ENCODE measurements around the gene POC1B. TPM values are rescaled to one million over a fixed set of nuclear protein-coding genes. Genes with fewer than 3 reads are reported as not detected.
A peak's percentile ranks its signal among the peaks of the same experiment; 100 is the strongest.

Gene POC1B
- total RNA-seq, 1 donor from 2014 or later: 40.3 TPM

DNA sequence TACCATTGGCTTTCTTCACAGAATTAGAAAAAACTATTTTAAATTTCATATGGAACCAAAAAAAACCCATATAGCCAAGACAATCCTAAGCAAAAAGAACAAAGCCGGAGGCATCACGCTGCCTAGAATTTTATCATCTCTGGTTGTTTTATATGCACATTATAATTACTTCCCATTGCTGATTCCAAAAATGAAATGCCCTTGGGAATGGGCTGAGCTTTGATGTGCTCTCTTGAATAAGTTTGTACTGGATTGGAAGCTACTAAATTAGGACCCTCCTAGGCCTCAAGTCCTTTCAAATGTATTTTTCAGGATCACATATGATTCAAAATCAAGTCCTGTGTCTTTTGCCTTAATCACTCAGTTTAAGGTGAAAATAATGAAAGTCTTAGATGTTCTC lies 114.6 kb downstream of the POC1B start:
- Histone ChIP-seq H3K4me3 (no peak overlapping the region), H3K79me2 (ENCODE audit: low read depth) (no peaks in the 10 kb centered on the region), H2AFZ (replicated peaks) (no peak overlapping the region), H3F3A (ENCODE audit: low read depth) (peaks cover 15% of the 10 kb centered on the region), H3K36me3 (no peaks in the 10 kb centered on the region), H3K27ac (no peak overlapping the region), H3K4me2 (no peak overlapping the region), H3K9me3 (ENCODE audit: low read depth) (no peaks in the 10 kb centered on the region), H3K27me3 (no peaks in the 10 kb centered on the region), H3K9ac (no peak overlapping the region), H3K4me1 (peaks cover 13% of the 10 kb centered on the region), H4K20me1 (ENCODE audit: low read depth) (no peaks in the 10 kb centered on the region)
- H3K4me3 Mint-ChIP-seq: no peak overlapping the region
- peaks cover 24% of the 10 kb centered on the region for H3K9me3 Mint-ChIP-seq
- H3K27me3 Mint-ChIP-seq (ENCODE audit: insufficient read depth, low read depth): peaks cover 7% of the 10 kb centered on the region
- no peak for TF ChIP-seq EZH2phosphoT487 (IDR thresholded peaks at IDR 0.05)
- no peak for TF ChIP-seq EZH2 (IDR thresholded peaks at IDR 0.05)
- TF ChIP-seq, protein P1, sequence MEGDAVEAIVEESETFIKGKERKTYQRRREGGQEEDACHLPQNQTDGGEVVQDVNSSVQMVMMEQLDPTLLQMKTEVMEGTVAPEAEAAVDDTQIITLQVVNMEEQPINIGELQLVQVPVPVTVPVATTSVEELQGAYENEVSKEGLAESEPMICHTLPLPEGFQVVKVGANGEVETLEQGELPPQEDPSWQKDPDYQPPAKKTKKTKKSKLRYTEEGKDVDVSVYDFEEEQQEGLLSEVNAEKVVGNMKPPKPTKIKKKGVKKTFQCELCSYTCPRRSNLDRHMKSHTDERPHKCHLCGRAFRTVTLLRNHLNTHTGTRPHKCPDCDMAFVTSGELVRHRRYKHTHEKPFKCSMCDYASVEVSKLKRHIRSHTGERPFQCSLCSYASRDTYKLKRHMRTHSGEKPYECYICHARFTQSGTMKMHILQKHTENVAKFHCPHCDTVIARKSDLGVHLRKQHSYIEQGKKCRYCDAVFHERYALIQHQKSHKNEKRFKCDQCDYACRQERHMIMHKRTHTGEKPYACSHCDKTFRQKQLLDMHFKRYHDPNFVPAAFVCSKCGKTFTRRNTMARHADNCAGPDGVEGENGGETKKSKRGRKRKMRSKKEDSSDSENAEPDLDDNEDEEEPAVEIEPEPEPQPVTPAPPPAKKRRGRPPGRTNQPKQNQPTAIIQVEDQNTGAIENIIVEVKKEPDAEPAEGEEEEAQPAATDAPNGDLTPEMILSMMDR (IDR thresholded peaks at IDR 0.05): no peak
- H3K36me3 Mint-ChIP-seq: peaks cover 8% of the 10 kb centered on the region
- no peak for DNase-seq (ENCODE audit: low spot score)
- no peak overlapping the region for H3K27ac Mint-ChIP-seq
- peaks cover 13% of the 10 kb centered on the region for H3K4me1 Mint-ChIP-seq

DNA sequence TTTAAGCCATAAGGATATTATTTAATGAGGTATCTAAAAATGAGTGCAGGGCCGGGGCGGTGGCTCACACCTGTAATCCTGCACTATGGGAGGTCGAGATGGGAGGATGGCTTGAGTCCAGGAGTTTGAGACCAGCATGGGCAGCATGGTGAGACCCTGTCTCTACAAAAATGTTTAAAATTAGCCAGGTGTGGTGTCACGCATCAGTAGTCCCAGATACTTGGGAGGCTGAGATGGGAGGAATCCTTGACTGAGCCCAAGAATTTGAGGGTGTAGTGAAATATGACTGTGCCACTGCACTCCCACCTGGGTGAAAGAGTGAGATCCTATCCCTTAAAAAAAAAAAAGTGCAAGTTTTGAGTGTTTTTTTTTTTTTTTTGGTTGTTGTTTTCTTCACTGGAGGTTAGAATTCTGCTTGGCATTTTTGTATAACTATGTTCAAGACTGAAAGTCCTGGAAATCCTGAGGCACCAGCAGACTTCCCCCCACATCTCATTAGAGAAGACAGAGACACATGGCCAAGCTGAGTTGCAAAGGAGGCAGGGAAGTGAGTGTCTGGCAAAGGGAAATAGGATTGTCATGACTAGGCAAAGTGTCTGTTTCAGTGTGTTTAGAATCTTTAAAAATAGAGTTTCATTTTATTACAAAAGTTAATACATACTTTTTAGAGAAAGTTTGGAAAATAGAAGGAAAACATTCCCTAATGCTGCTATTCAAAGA lies 120.1 kb downstream of the POC1B start:
- TF ChIP-seq EZH2phosphoT487 (IDR thresholded peaks at IDR 0.05) (no peak), EZH2 (IDR thresholded peaks at IDR 0.05) (no peak)
- TF ChIP-seq, protein P1 (IDR thresholded peaks at IDR 0.05): no peak
- DNase-seq (ENCODE audit: low spot score): no peak
- H2AFZ ChIP-seq (replicated peaks): no peak overlapping the region
- H3K4me2 ChIP-seq: no peak overlapping the region
- no peaks in the 10 kb centered on the region for H3F3A ChIP-seq (ENCODE audit: low read depth)
- H3K9me3 ChIP-seq (ENCODE audit: low read depth): no peaks in the 10 kb centered on the region
- Mint-ChIP-seq H3K36me3 (peaks cover 15% of the 10 kb centered on the region), H3K4me1 (peaks cover 6% of the 10 kb centered on the region), H3K27me3 (ENCODE audit: insufficient read depth, low read depth) (peaks cover 7% of the 10 kb centered on the region), H3K4me3 (no peak overlapping the region), H3K27ac (no peak overlapping the region), H3K9me3 (peaks cover 23% of the 10 kb centered on the region)
- no peaks in the 10 kb centered on the region for H3K79me2 ChIP-seq (ENCODE audit: low read depth)
- H3K9ac ChIP-seq: no peak overlapping the region
- H3K4me1 ChIP-seq: peaks cover 7% of the 10 kb centered on the region
- H3K36me3 ChIP-seq: no peaks in the 10 kb centered on the region
- H4K20me1 ChIP-seq (ENCODE audit: low read depth): no peaks in the 10 kb centered on the region
- H3K27me3 ChIP-seq: no peaks in the 10 kb centered on the region
- H3K27ac ChIP-seq: no peak overlapping the region
- H3K4me3 ChIP-seq: no peak overlapping the region

DNA sequence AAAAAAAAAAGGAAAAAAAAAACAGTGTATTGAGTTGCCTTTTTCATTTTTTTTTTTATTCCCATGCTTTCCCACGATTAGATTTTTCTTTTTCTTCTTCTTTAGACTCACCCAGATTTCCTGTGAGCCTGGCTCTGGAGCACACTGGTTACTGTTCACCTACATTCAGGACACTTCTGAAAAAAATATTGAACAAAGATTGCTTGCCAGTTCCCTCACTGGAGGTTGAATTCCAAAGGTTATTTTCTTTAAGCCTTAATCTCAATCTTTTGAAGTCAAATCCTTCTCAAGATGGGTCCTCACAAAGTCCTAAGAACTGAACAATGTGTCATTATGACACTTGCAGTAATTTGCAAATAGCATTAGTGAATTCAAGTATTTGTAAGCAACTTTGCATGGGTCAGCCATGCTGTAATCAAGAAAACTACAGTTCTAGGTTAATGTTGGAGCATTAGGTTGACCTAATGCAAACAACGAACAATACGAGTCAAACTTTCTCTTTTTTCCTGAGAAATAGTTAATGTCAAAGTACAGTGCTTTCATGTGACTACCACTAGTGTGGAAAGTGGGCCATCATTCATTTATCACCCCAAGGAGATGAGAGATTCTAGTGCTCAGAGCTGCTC lies 124.3 kb downstream of the POC1B start:
- H3K36me3 Mint-ChIP-seq: peaks cover 8% of the 10 kb centered on the region
- Histone ChIP-seq H3K27me3 (no peaks in the 10 kb centered on the region), H3K9ac (no peak overlapping the region), H3K27ac (no peak overlapping the region), H3K79me2 (ENCODE audit: low read depth) (no peaks in the 10 kb centered on the region), H4K20me1 (ENCODE audit: low read depth) (no peaks in the 10 kb centered on the region), H3K4me3 (no peak overlapping the region), H3K36me3 (no peaks in the 10 kb centered on the region), H3K4me2 (no peak overlapping the region), H2AFZ (replicated peaks) (no peak overlapping the region), H3F3A (ENCODE audit: low read depth) (no peaks in the 10 kb centered on the region), H3K9me3 (ENCODE audit: low read depth) (no peaks in the 10 kb centered on the region), H3K4me1 (peaks cover 7% of the 10 kb centered on the region)
- H3K9me3 Mint-ChIP-seq: peaks cover 5% of the 10 kb centered on the region
- H3K4me1 Mint-ChIP-seq: peaks cover 6% of the 10 kb centered on the region
- peak overlapping the region; percentile 38 for H3K27ac Mint-ChIP-seq
- H3K4me3 Mint-ChIP-seq: no peak overlapping the region
- H3K27me3 Mint-ChIP-seq (ENCODE audit: insufficient read depth, low read depth): no peaks in the 10 kb centered on the region
- DNase-seq (ENCODE audit: low spot score): no peak
- TF ChIP-seq EZH2phosphoT487 (IDR thresholded peaks at IDR 0.05): no peak
- TF ChIP-seq, protein P1 (IDR thresholded peaks at IDR 0.05): no peak
- TF ChIP-seq EZH2 (IDR thresholded peaks at IDR 0.05): no peak
